Ovary (tissue), 3 donors: Measurements from ENCODE around the gene RTF1.

ENCODE experiments used
- EP300 ChIP-seq: sonication (generic); formaldehyde crosslinking; IDR thresholded peaks from one replicate; pipeline ENCODE4 v1.6.1; 2017; ENCODE audit warnings: antibody characterized with exemption
- POLR2A ChIP-seq: fragments of 450-650 bp; IDR thresholded peaks from one replicate; pipeline ENCODE4 v1.6.1; 2017; ENCODE audit warnings: antibody characterized with exemption, mild to moderate bottlenecking, moderate library complexity
- TF ChIP-seq, protein P1 (sequence below), 3 donors: fragments of 450-650 bp in 2 of 3; fragments of 200-600 bp in 1 of 3; IDR thresholded peaks; one replicate each; pipeline versions ENCODE4 v1.5.1 to v1.8.0; 2016 to 2022; ENCODE audit warnings: antibody characterized with exemption in 3 of 3, mild to moderate bottlenecking in 1 of 3
- donor health status: DM: no; HTN: no; CAD: no.

DNA sequence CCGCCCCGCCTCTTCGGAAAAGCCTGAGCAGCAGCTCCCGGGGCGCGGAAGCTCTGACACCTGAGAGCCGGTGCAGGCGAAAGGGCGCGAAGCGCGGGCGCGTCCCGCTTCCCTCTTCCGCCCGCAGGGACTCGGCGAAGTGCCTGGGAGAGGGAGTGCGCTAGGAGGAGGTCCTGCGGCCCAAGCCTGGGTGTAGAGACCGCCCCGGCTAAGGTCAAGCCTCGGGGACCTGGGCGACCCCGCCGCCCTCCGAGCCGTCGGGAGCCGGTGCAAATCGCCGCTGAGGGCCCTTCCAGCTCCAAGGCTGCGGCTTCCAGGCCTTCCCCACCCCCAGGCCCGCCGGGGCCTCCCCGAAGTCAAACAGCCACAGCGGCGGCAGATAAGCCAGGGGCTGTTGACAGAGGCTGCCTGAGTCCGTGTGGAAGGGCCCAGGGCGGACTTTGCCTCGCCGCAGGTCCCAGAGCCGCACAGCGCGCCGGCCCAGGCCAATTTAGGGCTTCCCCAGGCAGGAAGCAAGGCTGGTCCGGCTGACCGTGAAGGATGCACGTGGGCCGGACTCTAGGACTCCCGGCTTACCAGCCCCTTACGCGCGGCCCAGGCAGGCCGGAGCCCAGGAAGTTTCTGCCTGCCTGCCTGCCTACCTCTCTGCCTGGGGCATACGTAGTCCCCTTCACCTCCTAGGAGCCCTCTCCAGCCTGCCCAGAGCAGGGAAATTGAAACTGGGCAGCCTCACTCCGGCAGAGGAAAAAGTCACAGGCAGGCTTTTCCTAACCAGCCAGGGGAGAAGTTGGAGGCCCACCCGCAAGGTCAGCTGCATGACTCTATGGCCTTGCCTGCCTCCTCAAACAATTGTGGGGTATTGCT lies 79.1 kb downstream of the RTF1 start:
- TF ChIP-seq POLR2A (no peak), EP300 (no peak)
- TF ChIP-seq, protein P1, sequence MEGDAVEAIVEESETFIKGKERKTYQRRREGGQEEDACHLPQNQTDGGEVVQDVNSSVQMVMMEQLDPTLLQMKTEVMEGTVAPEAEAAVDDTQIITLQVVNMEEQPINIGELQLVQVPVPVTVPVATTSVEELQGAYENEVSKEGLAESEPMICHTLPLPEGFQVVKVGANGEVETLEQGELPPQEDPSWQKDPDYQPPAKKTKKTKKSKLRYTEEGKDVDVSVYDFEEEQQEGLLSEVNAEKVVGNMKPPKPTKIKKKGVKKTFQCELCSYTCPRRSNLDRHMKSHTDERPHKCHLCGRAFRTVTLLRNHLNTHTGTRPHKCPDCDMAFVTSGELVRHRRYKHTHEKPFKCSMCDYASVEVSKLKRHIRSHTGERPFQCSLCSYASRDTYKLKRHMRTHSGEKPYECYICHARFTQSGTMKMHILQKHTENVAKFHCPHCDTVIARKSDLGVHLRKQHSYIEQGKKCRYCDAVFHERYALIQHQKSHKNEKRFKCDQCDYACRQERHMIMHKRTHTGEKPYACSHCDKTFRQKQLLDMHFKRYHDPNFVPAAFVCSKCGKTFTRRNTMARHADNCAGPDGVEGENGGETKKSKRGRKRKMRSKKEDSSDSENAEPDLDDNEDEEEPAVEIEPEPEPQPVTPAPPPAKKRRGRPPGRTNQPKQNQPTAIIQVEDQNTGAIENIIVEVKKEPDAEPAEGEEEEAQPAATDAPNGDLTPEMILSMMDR (IDR thresholded peaks at IDR 0.05), result no peak
